ENCODE measurements around the gene TMTC2. TPM values are rescaled to one million over a fixed set of nuclear protein-coding genes. Genes with fewer than 3 reads are reported as not detected.

Gene TMTC2
- total RNA-seq, 6 experiments from 2014 or later = 0.75 to 3.2 (median 1.1) TPM

GRCh38 chr12:82964446-82964845, 277.7 kb downstream of the TMTC2 start:
- no peak for TF ChIP-seq CTCF (IDR thresholded peaks at IDR 0.05)
- Mint-ChIP-seq H3K4me1 (ENCODE audit: low read depth) (no peaks in the 10 kb centered on the region), H3K27ac (no peak overlapping the region), H3K4me3 (no peak overlapping the region), H3K36me3 (ENCODE audit: low read depth) (no peaks in the 10 kb centered on the region), H3K9me3 (peaks cover 19% of the 10 kb centered on the region), H3K27me3 (ENCODE audit: insufficient read depth) (no peaks in the 10 kb centered on the region)
- no peak for DNase-seq

GRCh38 chr12:82966001-82966559, 279.4 kb downstream of the TMTC2 start:
- H3K4me3 Mint-ChIP-seq = no peak overlapping the region
- H3K27ac Mint-ChIP-seq = no peak overlapping the region
- no peaks in the 10 kb centered on the region for H3K36me3 Mint-ChIP-seq (ENCODE audit: low read depth)
- no peak for TF ChIP-seq CTCF (IDR thresholded peaks at IDR 0.05)
- H3K27me3 Mint-ChIP-seq (ENCODE audit: insufficient read depth) = no peaks in the 10 kb centered on the region
- H3K9me3 Mint-ChIP-seq = peaks cover 19% of the 10 kb centered on the region
- H3K4me1 Mint-ChIP-seq (ENCODE audit: low read depth) = no peaks in the 10 kb centered on the region
- DNase-seq = no peak

GRCh38 chr12:82968631-82969367, 282.1 kb downstream of the TMTC2 start:
- Mint-ChIP-seq H3K4me3 (no peak overlapping the region), H3K9me3 (peaks cover 13% of the 10 kb centered on the region)

GRCh38 chr12:82970614-82971013, 283.9 kb downstream of the TMTC2 start:
- Mint-ChIP-seq H3K36me3 (ENCODE audit: low read depth) (no peaks in the 10 kb centered on the region), H3K9me3 (peaks cover 18% of the 10 kb centered on the region), H3K27ac (no peak overlapping the region), H3K4me1 (ENCODE audit: low read depth) (no peaks in the 10 kb centered on the region), H3K4me3 (no peak overlapping the region), H3K27me3 (ENCODE audit: insufficient read depth) (no peaks in the 10 kb centered on the region; the same call in 1 of the 2 replicates)
- TF ChIP-seq CTCF (IDR thresholded peaks at IDR 0.05) = no peak
- DNase-seq = no peak

More at GRCh38 chr12:82968631-82969367, 282.1 kb downstream of the TMTC2 start:
- Mint-ChIP-seq H3K36me3 (ENCODE audit: low read depth) (no peaks in the 10 kb centered on the region), H3K27ac (no peak overlapping the region), H3K27me3 (ENCODE audit: insufficient read depth) (no peaks in the 10 kb centered on the region; the same call in 1 of the 2 replicates), H3K4me1 (ENCODE audit: low read depth) (no peaks in the 10 kb centered on the region)
- no peak for TF ChIP-seq CTCF (IDR thresholded peaks at IDR 0.05)
- DNase-seq = no peak

GRCh38 chr12:82971584-82971983, 284.9 kb downstream of the TMTC2 start:
- H3K27ac Mint-ChIP-seq = no peak overlapping the region
- DNase-seq = no peak
- no peak overlapping the region for H3K4me3 Mint-ChIP-seq
- no peaks in the 10 kb centered on the region for H3K4me1 Mint-ChIP-seq (ENCODE audit: low read depth)
- H3K9me3 Mint-ChIP-seq = peaks cover 18% of the 10 kb centered on the region
- no peak for TF ChIP-seq CTCF (IDR thresholded peaks at IDR 0.05)
- no peaks in the 10 kb centered on the region; the same call in 1 of the 2 replicates for H3K27me3 Mint-ChIP-seq (ENCODE audit: insufficient read depth)
- no peaks in the 10 kb centered on the region for H3K36me3 Mint-ChIP-seq (ENCODE audit: low read depth)
